Aorta (tissue), 5 donors: Measurements from ENCODE around the gene SCN9A. TPM values are rescaled to one million over a fixed set of nuclear protein-coding genes. Genes with fewer than 3 reads are reported as not detected.
"Not testable (repeated sequence)": the region's sequence is repeated elsewhere in the genome, so short reads cannot be mapped to it uniquely, and the experiment has no call there.

Source experiments
- ATAC-seq: fragments of 200-7000 bp; cut with Tn5 transposase; one replicate; pipeline ENCODE4 v1.9.1; 2022; ENCODE audit warnings: moderate library complexity; ENCODE audit not compliant: low FRiP score
- DNase-seq, 2 donors: peaks; one replicate each; pipeline ENCODE4 v3.0.0-alpha.2; 2020
- H3K27ac ChIP-seq, 2 donors: one replicate each; pipeline ENCODE4 v1.5.1; 2013; ENCODE audit warnings: low read length in 2 of 2, mild to moderate bottlenecking in 2 of 2, moderate library complexity in 2 of 2, control low read depth in 1 of 2, inconsistent platforms in 1 of 2, low read depth in 1 of 2
- H3K27me3 ChIP-seq, 2 donors: one replicate each; pipeline ENCODE4 v1.6.1; 2013; ENCODE audit warnings: control low read depth in 1 of 2, low read length in 1 of 2, mild to moderate bottlenecking in 1 of 2, moderate library complexity in 1 of 2; ENCODE audit not compliant: insufficient read depth in 2 of 2, control insufficient read depth in 1 of 2
- H3K36me3 ChIP-seq, 2 donors: one replicate each; pipeline ENCODE4 v1.6.1; 2013; ENCODE audit warnings: control low read depth in 1 of 2, low read length in 1 of 2, mild to moderate bottlenecking in 1 of 2; ENCODE audit not compliant: insufficient read depth in 2 of 2, control insufficient read depth in 1 of 2
- H3K4me1 ChIP-seq, 2 donors: one replicate each; pipeline ENCODE4 v1.6.1; 2013; ENCODE audit warnings: low read length in 2 of 2, control low read depth in 1 of 2, mild to moderate bottlenecking in 1 of 2, moderate library complexity in 1 of 2; ENCODE audit not compliant: insufficient read depth in 2 of 2, control insufficient read depth in 1 of 2
- H3K4me3 ChIP-seq, 2 donors: one replicate each; pipeline ENCODE4 v1.5.1; 2013; ENCODE audit warnings: low read length in 2 of 2, control low read depth in 1 of 2, mild to moderate bottlenecking in 1 of 2
- H3K9me3 ChIP-seq: one replicate; pipeline ENCODE4 v1.6.1; 2013; ENCODE audit warnings: mild to moderate bottlenecking, low read length; ENCODE audit not compliant: control insufficient read depth
- WGBS, 2 donors: extraction: QIAGEN DNeasy Blood & Tissue Kit; methylation state at CpG; one replicate each; pipeline ENCODE4 v1.1.7; 2013; 5-methylcytosine and 5-hydroxymethylcytosine counted together
- intact Hi-C, 2 donors: fragments of 100-400 bp; cut with DNase I; formaldehyde crosslinking; loops; one replicate each; pipeline versions ENCODE4 v1.14.2 to v1.15.0; 2022
- polyA plus RNA-seq, 2 donors: library from polyadenylated mRNA; stranded (reverse); fragments of 200-250 nt; gene quantifications; one replicate each; pipeline ENCODE4 v1.2.3, GENCODE V29; 2013
- total RNA-seq, 2 donors: library from RNA; stranded (reverse); fragmentation: NEBNext Ultra II Directional; extraction: Animal tissue kit (Norgen Biotek cat#: 25700); gene quantifications; one replicate each; pipeline ENCODE4 v1.2.1, GENCODE V29; 2021
- donor health status: healthy with polysubstance abuse.
- donor health status: Bipolar disorder and iron deficiency.
- donor health status: DM: no; HTN: no; CAD: no.
- donor health status: DM: no; HTN: no; CAD: no.
- donor health status: DM: yes; HTN: yes; CAD: no.

The SCN9A gene
- total and polyA plus RNA-seq, 4 donors, result 0.13 to 15.2 (median 1.7) TPM

- intact Hi-C loops, result no loop called here
- Histone ChIP-seq H3K4me3 (no peak overlapping the region), H3K36me3 (no peaks in the 10 kb centered on the region), H3K4me1 (no peaks in the 10 kb centered on the region), H3K27me3 (peaks cover 0 to 1% of the 10 kb centered on the region in 2 donors), H3K27ac (no peak overlapping the region), H3K9me3 (no peaks in the 10 kb centered on the region)
- ATAC-seq, result no peak
- DNase-seq, result no peak
- WGBS, 2 donors, result 42 to 53% methylated on average over 2 of the region's 2 CpGs
Observed at GRCh38 chr2:166333801-166334200, 41.9 kb downstream of the SCN9A start.

GRCh38 chr2:166332106-166332505, 43.6 kb downstream of the SCN9A start:
- Histone ChIP-seq H3K4me1 (no peaks in the 10 kb centered on the region), H3K27ac (no peak overlapping the region), H3K36me3 (no peaks in the 10 kb centered on the region), H3K4me3 (no peak overlapping the region), H3K9me3 (no peaks in the 10 kb centered on the region), H3K27me3 (no peaks in the 10 kb centered on the region)
- no peak for DNase-seq
- intact Hi-C loops, result no loop called here
- no peak for ATAC-seq

DNA sequence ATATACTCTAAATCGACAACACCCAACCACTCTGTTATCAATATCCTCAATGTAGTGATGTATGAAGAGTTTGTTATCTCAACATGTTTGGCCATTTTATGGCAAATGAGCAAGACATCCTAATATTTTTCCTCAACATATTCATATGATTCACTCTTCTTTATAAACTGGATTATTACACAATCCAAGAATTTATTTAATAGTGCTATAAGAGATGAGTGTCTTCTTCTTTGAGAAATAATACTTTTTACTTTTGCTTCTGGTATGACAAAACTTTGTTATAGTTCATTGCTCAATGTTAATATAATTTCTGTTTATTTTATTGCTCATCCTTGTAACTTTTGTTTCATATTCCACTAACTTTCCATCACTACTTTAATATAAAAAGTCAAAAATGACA, 44.3 kb downstream of the SCN9A start:
- no peak for DNase-seq
- no peaks in the 10 kb centered on the region for H3K27me3 ChIP-seq
- no peak for ATAC-seq
- no peak overlapping the region for H3K27ac ChIP-seq
- no peaks in the 10 kb centered on the region for H3K4me1 ChIP-seq
- intact Hi-C loops, result no loop called here
- H3K36me3 ChIP-seq, result no peaks in the 10 kb centered on the region
- no peak overlapping the region for H3K4me3 ChIP-seq
- 86 to 87% methylated on average over 1 of the region's 1 CpG for WGBS, 2 donors
- H3K9me3 ChIP-seq, result no peaks in the 10 kb centered on the region

DNA sequence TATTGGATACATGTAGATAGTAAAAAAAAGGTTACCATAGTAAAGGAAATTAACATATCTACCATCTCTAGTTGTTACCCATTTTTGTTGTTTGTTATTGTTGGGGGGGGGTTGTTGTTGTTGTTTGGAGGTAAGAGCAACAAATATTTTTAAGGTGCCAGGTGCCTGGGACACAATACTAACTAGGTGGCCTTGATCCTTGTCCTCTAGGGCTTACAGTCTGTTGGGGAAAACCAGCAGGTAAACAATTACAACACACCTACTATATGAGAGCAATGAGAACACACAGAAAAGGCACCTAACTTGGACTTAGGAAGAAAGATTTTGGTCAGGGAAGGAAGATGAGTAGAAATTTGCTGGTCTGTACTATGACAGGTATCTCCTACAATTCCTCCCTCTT, 46.3 kb downstream of the SCN9A start:
- DNase-seq (no peak), ATAC-seq (no peak)
- H3K27ac ChIP-seq, result no peak overlapping the region
- H3K27me3 ChIP-seq, result no peaks in the 10 kb centered on the region
- H3K36me3 ChIP-seq, result no peaks in the 10 kb centered on the region
- intact Hi-C loops, result no loop called here
- H3K4me3 ChIP-seq, result no peak overlapping the region
- H3K9me3 ChIP-seq, result no peaks in the 10 kb centered on the region
- H3K4me1 ChIP-seq, result no peaks in the 10 kb centered on the region

GRCh38 chr2:166328147-166328546, 47.6 kb downstream of the SCN9A start:
- WGBS, 2 donors, result 36 to 43% methylated on average over 3 of the region's 3 CpGs
- H3K4me3 ChIP-seq, result no peak overlapping the region
- no peaks in the 10 kb centered on the region for H3K9me3 ChIP-seq
- intact Hi-C loops, result no loop called here
- DNase-seq (no peak), ATAC-seq (no peak)
- no peaks in the 10 kb centered on the region for H3K27me3 ChIP-seq
- no peaks in the 10 kb centered on the region for H3K36me3 ChIP-seq
- no peak overlapping the region for H3K27ac ChIP-seq
- H3K4me1 ChIP-seq, result no peaks in the 10 kb centered on the region

GRCh38 chr2:166321076-166321475, 54.7 kb downstream of the SCN9A start:
- WGBS, 2 donors, result 66% methylated on average over 3 of the region's 3 CpGs
- no peak overlapping the region for H3K4me3 ChIP-seq
- H3K27ac ChIP-seq, result no peak overlapping the region
- ATAC-seq (no peak), DNase-seq (no peak)
- no peaks in the 10 kb centered on the region for H3K27me3 ChIP-seq
- H3K9me3 ChIP-seq, result no peaks in the 10 kb centered on the region
- H3K4me1 ChIP-seq, result no peaks in the 10 kb centered on the region
- intact Hi-C loops, result no loop called here
- no peaks in the 10 kb centered on the region for H3K36me3 ChIP-seq

DNA sequence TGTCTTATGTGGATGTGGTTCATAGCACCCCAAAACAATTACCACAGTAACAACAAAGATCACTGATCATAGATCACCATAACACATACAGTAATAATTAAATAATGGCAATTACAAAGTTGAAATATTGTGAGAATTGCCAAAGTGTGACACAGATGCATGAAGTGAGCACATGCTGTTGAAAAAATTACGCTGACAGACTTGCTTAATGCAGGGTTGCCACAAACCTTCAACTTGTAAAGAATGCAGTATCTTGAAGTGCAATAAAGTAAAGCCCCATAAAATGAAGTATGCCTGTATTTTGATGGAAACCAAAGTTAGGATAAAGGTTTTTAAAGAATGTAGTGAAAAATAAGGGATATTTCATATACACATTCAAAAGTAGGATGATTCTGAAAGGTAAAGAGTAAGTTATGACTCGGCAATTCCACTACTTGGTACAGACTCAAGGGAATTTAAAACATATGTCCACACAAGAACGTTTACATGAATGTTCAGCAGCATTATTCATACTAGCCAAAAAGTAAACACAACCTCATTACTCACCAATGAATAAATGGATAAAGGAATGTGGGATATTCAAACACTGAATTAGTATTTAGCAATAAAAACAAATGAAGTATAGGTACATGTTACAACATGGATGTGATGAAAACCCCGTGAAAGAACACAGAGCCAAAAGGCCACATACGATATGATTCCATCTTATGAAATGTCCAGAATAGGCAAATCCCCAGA, 61.6 kb downstream of the SCN9A start:
- DNase-seq (no peak), ATAC-seq (no peak)
- intact Hi-C loops, result no loop called here
- H3K4me1 ChIP-seq, result no peaks in the 10 kb centered on the region
- no peaks in the 10 kb centered on the region for H3K27me3 ChIP-seq
- no peak overlapping the region for H3K4me3 ChIP-seq
- no peaks in the 10 kb centered on the region for H3K36me3 ChIP-seq
- no peak overlapping the region for H3K27ac ChIP-seq
- 37 to 44% methylated on average over 5 of the region's 5 CpGs for WGBS, 2 donors
- no peaks in the 10 kb centered on the region for H3K9me3 ChIP-seq

DNA sequence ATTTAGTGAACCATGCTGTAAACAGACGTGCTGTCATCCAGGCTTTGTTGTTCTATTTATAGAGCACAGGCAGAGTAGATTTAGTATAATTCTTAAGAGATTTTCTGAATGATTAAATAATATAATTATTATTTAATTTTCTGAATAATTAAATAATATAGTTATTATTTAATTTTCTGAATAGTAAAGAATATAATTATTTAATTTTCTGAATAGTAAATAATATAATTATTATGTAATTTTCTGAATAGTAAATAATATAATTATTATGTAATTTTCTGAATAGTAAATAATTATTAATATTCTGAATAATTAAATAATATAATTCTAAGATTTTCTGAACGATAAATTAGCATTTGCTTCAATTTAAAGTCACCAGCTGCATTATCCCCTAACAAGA, 62.9 kb downstream of the SCN9A start:
- H3K27ac ChIP-seq, intact Hi-C loops, H3K4me1 ChIP-seq, ATAC-seq, H3K27me3 ChIP-seq, H3K4me3 ChIP-seq, H3K36me3 ChIP-seq, H3K9me3 ChIP-seq, DNase-seq: not testable (repeated sequence)
- 42 to 45% methylated on average over 2 of the region's 2 CpGs for WGBS, 2 donors

DNA sequence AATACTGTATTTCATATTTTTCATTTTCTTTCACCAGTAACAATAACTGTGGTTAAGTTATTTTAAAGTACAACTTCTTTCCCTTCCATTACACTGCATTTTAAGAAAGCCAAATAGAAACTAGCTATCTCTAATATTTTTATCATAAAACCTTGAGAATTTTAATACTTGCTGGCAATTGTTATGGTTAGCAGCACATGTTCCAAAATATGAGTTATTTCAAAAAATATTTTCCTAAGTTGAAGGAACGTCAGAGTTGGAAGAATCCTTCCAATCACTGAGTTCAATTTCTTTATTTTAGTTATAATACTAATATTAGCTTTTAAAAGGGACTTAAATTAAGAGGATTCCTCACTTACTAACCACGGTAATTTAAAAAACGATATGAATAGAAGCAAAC, 68.4 kb downstream of the SCN9A start:
- H3K27ac ChIP-seq, result no peak overlapping the region
- intact Hi-C loops, result no loop called here
- no peak for ATAC-seq
- H3K36me3 ChIP-seq, result no peaks in the 10 kb centered on the region
- WGBS, 2 donors, result 1 to 7% methylated on average over 3 of the region's 3 CpGs
- H3K4me1 ChIP-seq, result no peaks in the 10 kb centered on the region
- no peaks in the 10 kb centered on the region for H3K27me3 ChIP-seq
- no peak overlapping the region for H3K4me3 ChIP-seq
- H3K9me3 ChIP-seq, result no peaks in the 10 kb centered on the region
- no peak for DNase-seq
